Measurements from ENCODE around the gene CDH23. TPM values are rescaled to one million over a fixed set of nuclear protein-coding genes. Genes with fewer than 3 reads are reported as not detected.

The CDH23 gene
- total and polyA plus RNA-seq, 10 of the 15 experiments (the other 5 are each of a cell fraction or from before 2014, with no cell fraction given), result 0.09 to 0.40 (median 0.15) TPM; not detected in 1

GRCh38 chr10:71666639-71667386 is 270.1 kb downstream of the CDH23 start (continued):
- TF ChIP-seq, protein P1, sequence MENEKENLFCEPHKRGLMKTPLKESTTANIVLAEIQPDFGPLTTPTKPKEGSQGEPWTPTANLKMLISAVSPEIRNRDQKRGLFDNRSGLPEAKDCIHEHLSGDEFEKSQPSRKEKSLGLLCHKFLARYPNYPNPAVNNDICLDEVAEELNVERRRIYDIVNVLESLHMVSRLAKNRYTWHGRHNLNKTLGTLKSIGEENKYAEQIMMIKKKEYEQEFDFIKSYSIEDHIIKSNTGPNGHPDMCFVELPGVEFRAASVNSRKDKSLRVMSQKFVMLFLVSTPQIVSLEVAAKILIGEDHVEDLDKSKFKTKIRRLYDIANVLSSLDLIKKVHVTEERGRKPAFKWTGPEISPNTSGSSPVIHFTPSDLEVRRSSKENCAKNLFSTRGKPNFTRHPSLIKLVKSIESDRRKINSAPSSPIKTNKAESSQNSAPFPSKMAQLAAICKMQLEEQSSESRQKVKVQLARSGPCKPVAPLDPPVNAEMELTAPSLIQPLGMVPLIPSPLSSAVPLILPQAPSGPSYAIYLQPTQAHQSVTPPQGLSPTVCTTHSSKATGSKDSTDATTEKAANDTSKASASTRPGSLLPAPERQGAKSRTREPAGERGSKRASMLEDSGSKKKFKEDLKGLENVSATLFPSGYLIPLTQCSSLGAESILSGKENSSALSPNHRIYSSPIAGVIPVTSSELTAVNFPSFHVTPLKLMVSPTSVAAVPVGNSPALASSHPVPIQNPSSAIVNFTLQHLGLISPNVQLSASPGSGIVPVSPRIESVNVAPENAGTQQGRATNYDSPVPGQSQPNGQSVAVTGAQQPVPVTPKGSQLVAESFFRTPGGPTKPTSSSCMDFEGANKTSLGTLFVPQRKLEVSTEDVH (IDR thresholded peaks at IDR 0.05; ENCODE audit: low read depth, partially characterized antibody), result no peak
- TF ChIP-seq RAD51 (IDR thresholded peaks at IDR 0.05) (no peak), MXI1 (IDR thresholded peaks at IDR 0.05; ENCODE audit: low read depth, low read length) (no peak), MTA2 (IDR thresholded peaks at IDR 0.05; ENCODE audit: low read depth) (peak; percentile 32; the same call in 1 of the 2 replicates), BCL11A (IDR thresholded peaks at IDR 0.05; ENCODE audit: low read depth, low read length) (peak; percentile 40; the same call in 1 of the 2 replicates), IKZF2 (IDR thresholded peaks at IDR 0.05) (peak; percentile 52 to 56; a peak in 3 of 4 replicates), CREM (IDR thresholded peaks at IDR 0.05; ENCODE audit: low read depth) (0 out of 2 replicates have a peak, but pooled peaks have one; percentile 14), BHLHE40 (IDR thresholded peaks at IDR 0.05; ENCODE audit: borderline replicate concordance in 1 of 2, low read depth in 2 of 2, low read length in 1 of 2) (peak; percentile 65 to 75), CBFB (IDR thresholded peaks at IDR 0.05; ENCODE audit: low read depth) (no peak), SMC3 (IDR thresholded peaks at IDR 0.05; ENCODE audit: borderline replicate concordance, low read length) (no peak), NBN (IDR thresholded peaks at IDR 0.05) (peak; percentile 75; the same call in 1 of the 2 replicates), MEF2B (IDR thresholded peaks at IDR 0.05; ENCODE audit: partially characterized antibody, poor library complexity, severe bottlenecking) (peak; percentile 31), IRF4 (IDR thresholded peaks at IDR 0.05; ENCODE audit: low read depth, low read length) (no peak), EP300 (IDR thresholded peaks at IDR 0.05; ENCODE audit: borderline replicate concordance in 1 of 2, control insufficient read depth in 1 of 2, low read depth in 2 of 2, low read length in 2 of 2) (0 out of 4 replicates have a peak, but pooled peaks of 1 of the 2 experiments have one; percentile 26), DPF2 (IDR thresholded peaks at IDR 0.05) (peak; percentile 28; the same call in 1 of the 2 replicates), POLR2AphosphoS2 (IDR thresholded peaks at IDR 0.05; ENCODE audit: low read depth, low read length) (no peak), SREBF1 (IDR thresholded peaks at IDR 0.05; ENCODE audit: low read length) (no peak), ZNF24 (IDR thresholded peaks at IDR 0.05) (no peak), USF2 (IDR thresholded peaks at IDR 0.05; ENCODE audit: borderline replicate concordance, low read depth, low read length) (no peak), EED (IDR thresholded peaks at IDR 0.05; ENCODE audit: low read depth) (peak; percentile 55; the same call in 1 of the 2 replicates), EZH2 (IDR thresholded peaks at IDR 0.05; ENCODE audit: borderline replicate concordance, control insufficient read depth, low read depth, low read length) (no peak), TBL1XR1 (IDR thresholded peaks at IDR 0.05; ENCODE audit: low read depth, low read length) (0 out of 2 replicates have a peak, but pooled peaks have one; percentile 19), SMARCA5 (IDR thresholded peaks at IDR 0.05) (no peak), RUNX3 (IDR thresholded peaks at IDR 0.05; ENCODE audit: low read length) (peak; percentile 62)
- TF ChIP-seq, protein P2, sequence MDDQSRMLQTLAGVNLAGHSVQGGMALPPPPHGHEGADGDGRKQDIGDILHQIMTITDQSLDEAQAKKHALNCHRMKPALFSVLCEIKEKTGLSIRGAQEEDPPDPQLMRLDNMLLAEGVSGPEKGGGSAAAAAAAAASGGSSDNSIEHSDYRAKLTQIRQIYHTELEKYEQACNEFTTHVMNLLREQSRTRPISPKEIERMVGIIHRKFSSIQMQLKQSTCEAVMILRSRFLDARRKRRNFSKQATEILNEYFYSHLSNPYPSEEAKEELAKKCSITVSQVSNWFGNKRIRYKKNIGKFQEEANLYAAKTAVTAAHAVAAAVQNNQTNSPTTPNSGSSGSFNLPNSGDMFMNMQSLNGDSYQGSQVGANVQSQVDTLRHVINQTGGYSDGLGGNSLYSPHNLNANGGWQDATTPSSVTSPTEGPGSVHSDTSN (IDR thresholded peaks at IDR 0.05; ENCODE audit: insufficient replicate concordance, low read depth, low read length), result peak; percentile 25

Measured in GM12878 (cell line).